ENCODE data around the gene COPS2.
"Not testable (repeated sequence)": the region's sequence is repeated elsewhere in the genome, so short reads cannot be mapped to it uniquely, and the experiment has no call there.

COPS2 gene

GRCh38 chr15:49075881-49076280 lies 79.5 kb downstream of the COPS2 start:
- H3K27me3 ChIP-seq: no peaks in the 10 kb centered on the region
- H3K9me3 ChIP-seq: no peaks in the 10 kb centered on the region
- no peaks in the 10 kb centered on the region for H3K36me3 ChIP-seq
- DNase-seq: no peak
- H3K27ac ChIP-seq: no peak overlapping the region
- intact Hi-C loops (cut with DNase I; ENCODE audit: low total_unique reads): no loop called here
- TF ChIP-seq CTCF (IDR thresholded peaks at IDR 0.05): no peak
- no peaks in the 10 kb centered on the region for H3K4me1 ChIP-seq
- H3K4me3 ChIP-seq: no peak overlapping the region

- H3K4me3 ChIP-seq; H3K27ac ChIP-seq; intact Hi-C loops (cut with DNase I; ENCODE audit: low total_unique reads); DNase-seq; H3K36me3 ChIP-seq; H3K4me1 ChIP-seq; H3K27me3 ChIP-seq; H3K9me3 ChIP-seq: not testable (repeated sequence)
Observed at GRCh38 chr15:49074589-49075287, 80.7 kb downstream of the COPS2 start.

All from tibial artery (tissue), 4 donors.